HepG2 (cell line): ENCODE measurements around the gene BIN1. TPM values are rescaled to one million over a fixed set of nuclear protein-coding genes. Genes with fewer than 3 reads are reported as not detected.

ENCODE experiments used
- ATAC-seq: fragments of 200-7000 bp; cut with Tn5 transposase; 3 replicates; pipeline ENCODE4 v1.9.1; 2020; ENCODE audit warnings: mild to moderate bottlenecking, moderate library complexity
- BruUV-seq: library from RNA; stranded (reverse); fragments of 400-500 nt; replicated peaks from 2 replicates; lab custom pipeline; 2021; lab: Mats Ljungman, UMichigan
- CTCF ChIA-PET: fragments of 300-600 bp; formaldehyde crosslinking; extraction: SDS; loops from one replicate; lab custom pipeline; 2021; ENCODE audit warnings: low total read pairs, inconsistent platforms, low intra/inter-chr PET ratio; lab: Yijun Ruan, JAX
- POLR2A ChIA-PET: fragments of 350-600 bp; sonication (Branson Sonifier 250); formaldehyde crosslinking; loops from one replicate; lab custom pipeline; 2020; ENCODE audit warnings: antibody characterized with exemption, inconsistent platforms; lab: Yijun Ruan, JAX
- DNase-seq: peaks from one replicate; pipeline ENCODE4 v3.0.0-alpha.2; 2015; ENCODE audit warnings: low spot score
- FAIRE-seq: peaks from 3 replicates; lab custom pipeline; 2011; peaks lifted over from hg19 to GRCh38; lab: Jason Lieb, UNC
- H2AFZ ChIP-seq: one replicate; pipeline ENCODE4 v1.6.1; 2011; ENCODE audit warnings: low read length, inconsistent platforms
- H3K27ac ChIP-seq: fragments of 300-600 bp; 3 replicates; pipeline ENCODE4 v1.8.0; 2011; ENCODE audit warnings: mixed run types, mild to moderate bottlenecking, mixed read lengths, low read length, inconsistent platforms; ENCODE audit not compliant: insufficient read depth; ENCODE audit errors: extremely low read length
- H3K27me3 ChIP-seq, 2 experiments: fragments of 200-600 bp in 1 of 2; 2 replicates in 1 of 2; 3 replicates in 1 of 2; pipeline versions ENCODE4 v1.6.0 to v1.8.0; 2011; ENCODE audit warnings: low read length in 2 of 2, mild to moderate bottlenecking in 2 of 2, moderate library complexity in 2 of 2, inconsistent platforms in 1 of 2; ENCODE audit not compliant: insufficient read depth in 2 of 2, control insufficient read depth in 1 of 2
- H3K36me3 ChIP-seq, 2 experiments: fragments of 200-600 bp in 1 of 2; replicated peaks in 1 of 2; 2 replicates in 1 of 2; 3 replicates in 1 of 2; pipeline versions ENCODE4 v1.5.1 to v1.8.0; 2011; ENCODE audit warnings: low read length in 2 of 2, inconsistent platforms in 1 of 2; ENCODE audit not compliant: insufficient read depth in 2 of 2, control insufficient read depth in 1 of 2
- H3K4me1 ChIP-seq: 2 replicates; pipeline ENCODE4 v1.5.1; 2012; ENCODE audit warnings: low read length, inconsistent platforms; ENCODE audit not compliant: insufficient read depth
- H3K4me2 ChIP-seq: 2 replicates; pipeline ENCODE4 v1.6.0; 2011; ENCODE audit warnings: low read depth, low read length, inconsistent platforms
- H3K4me3 ChIP-seq, 3 experiments: fragments of 200-600 bp in 1 of 3; sonication (generic), shearing (Covaris generic) in 1 of 3; replicated peaks in 1 of 3; 2 replicates each; pipeline ENCODE4 v1.5.1; 2011 to 2016; ENCODE audit warnings: low read length in 3 of 3, inconsistent platforms in 2 of 3, low read depth in 2 of 3, mild to moderate bottlenecking in 2 of 3, control low read depth in 1 of 3, mixed read lengths in 1 of 3; ENCODE audit not compliant: insufficient read depth in 1 of 3
- H3K79me2 ChIP-seq: one replicate; pipeline ENCODE4 v1.6.1; 2011; ENCODE audit warnings: low read length, inconsistent platforms; ENCODE audit not compliant: insufficient read depth
- H3K9ac ChIP-seq: 2 replicates; pipeline ENCODE4 v1.6.0; 2011; ENCODE audit warnings: mild to moderate bottlenecking, low read depth, low read length, inconsistent platforms; ENCODE audit not compliant: insufficient read depth
- H3K9me3 ChIP-seq: 2 replicates; pipeline ENCODE4 v1.5.1; 2012; ENCODE audit warnings: mild to moderate bottlenecking, low read length
- H4K20me1 ChIP-seq: 2 replicates; pipeline ENCODE4 v1.6.0; 2011; ENCODE audit warnings: inconsistent platforms, mild to moderate bottlenecking, low read length, moderate library complexity; ENCODE audit not compliant: insufficient read depth
- BCLAF1 ChIP-seq: fragments of 450-650 bp; IDR thresholded peaks from 2 replicates; pipeline ENCODE4 v1.6.1; 2017; ENCODE audit warnings: mild to moderate bottlenecking
- CBFB ChIP-seq: sonication (generic); formaldehyde crosslinking; IDR thresholded peaks from 2 replicates; pipeline ENCODE4 v1.4.0; 2020; ENCODE audit warnings: missing genetic modification reagents
- FLYWCH1 ChIP-seq: sonication (generic); formaldehyde crosslinking; IDR thresholded peaks from 2 replicates; pipeline ENCODE4 v1.8.1; 2023; ENCODE audit warnings: mild to moderate bottlenecking, missing genetic modification reagents
- HMGXB3 ChIP-seq: sonication (generic); formaldehyde crosslinking; IDR thresholded peaks from 2 replicates; pipeline ENCODE4 v1.4.0; 2020; ENCODE audit warnings: missing genetic modification reagents, borderline replicate concordance
- JUND ChIP-seq: sonication (generic); formaldehyde crosslinking; IDR thresholded peaks from 2 replicates; pipeline ENCODE4 v1.8.0; 2022; ENCODE audit warnings: mild to moderate bottlenecking, missing genetic modification reagents
- POGZ ChIP-seq: sonication (generic); formaldehyde crosslinking; IDR thresholded peaks from 2 replicates; pipeline ENCODE4 v1.4.0; 2020; ENCODE audit warnings: mild to moderate bottlenecking, missing genetic modification reagents
- ZNF275 ChIP-seq: sonication (generic); formaldehyde crosslinking; IDR thresholded peaks from 2 replicates; pipeline ENCODE4 v1.8.0; 2022; ENCODE audit warnings: missing genetic modification reagents, mild to moderate bottlenecking, inconsistent platforms, borderline replicate concordance
- ZNF335 ChIP-seq: sonication (generic); formaldehyde crosslinking; IDR thresholded peaks from 2 replicates; pipeline ENCODE4 v1.4.0; 2020; ENCODE audit warnings: missing genetic modification reagents
- ZNF7 ChIP-seq: IDR thresholded peaks from 2 replicates; pipeline ENCODE4 v1.6.1; 2016; ENCODE audit warnings: missing biosample characterization, missing genetic modification reagents
- WGBS: methylation state at CpG from one replicate; pipeline ENCODE4 v1.1.6; 2017; ENCODE audit warnings: low lambda C conversion rate; 5-methylcytosine and 5-hydroxymethylcytosine counted together
- in situ Hi-C: cut with HindIII; loops from 2 replicates; pipeline ENCODE4 v1.10.0; 2017; ENCODE audit warnings: low pct_unique_long_range_greater_than_20kb; ENCODE audit not compliant: extremely low pct_ligation_motif_present
- intact Hi-C: fragments of 100-400 bp; cut with micrococcal nuclease; formaldehyde crosslinking; loops from one replicate; pipeline ENCODE4 v1.10.0; 2022; ENCODE audit not compliant: unreplicated experiment
- polyA plus RNA-seq, 8 experiments: library from polyadenylated mRNA; depleted of rRNA in 3 of 8; stranded (reverse) in 7 of 8; unstranded in 1 of 8; fragments of >200 nt; fragmentation: Illumina TruSeq in 4 of 8; extraction: Trizol in 4 of 8; gene quantifications; 2 replicates each; pipeline versions ENCODE4 v1.2.1 to v1.2.3, GENCODE V29; 2011 to 2016; ENCODE audit warnings: low read depth in 4 of 8, missing spikeins in 1 of 8, mixed read lengths in 1 of 8; ENCODE audit not compliant: insufficient read depth in 1 of 8
- total RNA-seq, 5 experiments: library from RNA; depleted of rRNA; stranded (reverse); fragments of >200 nt; fragmentation: Illumina TruSeq; extraction: Trizol; gene quantifications; 2 replicates each; pipeline ENCODE4 v1.2.3, GENCODE V29; 2016; ENCODE audit warnings: low read depth in 1 of 5

Gene BIN1
- total and polyA plus RNA-seq, 2 of the 13 experiments (the other 11 are each of a cell fraction or from before 2014, with no cell fraction given): 0.93 to 1.2 TPM

GRCh38 chr2:127122361-127123027 lies 15.5 kb upstream of the BIN1 start (continued):
- TF ChIP-seq HMGXB3: no peak

GRCh38 chr2:127121776-127122176 lies 14.8 kb upstream of the BIN1 start:
- FAIRE-seq: no peak
- WGBS: 41% methylated on average over 7 of the region's 7 CpGs
- no peak for TF ChIP-seq JUND (CRISPR knock-in tag)
- TF ChIP-seq ZNF275: no peak
- no peak for TF ChIP-seq CBFB
- TF ChIP-seq ZNF335: no peak
- no peak for TF ChIP-seq BCLAF1
- TF ChIP-seq ZNF7: no peak
- TF ChIP-seq POGZ (CRISPR knock-in tag): no peak
- no peak for TF ChIP-seq FLYWCH1 (CRISPR knock-in tag)

More at GRCh38 chr2:127121776-127122176, 14.8 kb upstream of the BIN1 start:
- Histone ChIP-seq H3K27ac (no peak overlapping the region), H3K36me3 (no peaks in the 10 kb centered on the region), H4K20me1 (no peaks in the 10 kb centered on the region; the same call in 1 of the 2 replicates), H3K79me2 (no peaks in the 10 kb centered on the region), H3K27me3 (no peaks in the 10 kb centered on the region; a peak in 1 of 5 replicates), H3K9me3 (no peaks in the 10 kb centered on the region), H3K4me2 (no peak overlapping the region), H3K4me3 (no peak overlapping the region), H3K4me1 (peaks cover 14% of the 10 kb centered on the region), H3K9ac (no peak overlapping the region), H2AFZ (no peak overlapping the region)
- ATAC-seq (peak; percentile 57), DNase-seq (no peak)
- ChIA-PET POLR2A (no interaction called here), CTCF (no interaction called here)
- no TSS peak for BruUV-seq
- intact Hi-C loops (no loop called here), in situ Hi-C loops (no loop called here)
